Transverse colon (tissue), 4 donors: Measurements from ENCODE around the gene SLC25A17.

ENCODE experiments used
- EP300 ChIP-seq: sonication (generic); formaldehyde crosslinking; IDR thresholded peaks from one replicate; pipeline ENCODE4 v1.6.1; 2017; ENCODE audit warnings: antibody characterized with exemption, low read depth
- POLR2A ChIP-seq: fragments of 450-650 bp; IDR thresholded peaks from one replicate; pipeline ENCODE4 v1.6.1; 2016; ENCODE audit warnings: antibody characterized with exemption, mild to moderate bottlenecking, moderate library complexity
- POLR2AphosphoS5 ChIP-seq, 3 donors: sonication (generic); formaldehyde crosslinking; IDR thresholded peaks; one replicate each; pipeline ENCODE4 v1.6.1; 2016; ENCODE audit warnings: antibody characterized with exemption in 3 of 3
- TF ChIP-seq, protein P1 (sequence below), 5 experiments: fragments of 200-600 bp in 3 of 5; fragments of 450-650 bp in 2 of 5; sonication (generic) in 3 of 5; IDR thresholded peaks; 1 replicate in 2 of 5; 2 replicates in 3 of 5; pipeline ENCODE4 v1.5.1; 2016 to 2017; ENCODE audit warnings: antibody characterized with exemption in 5 of 5, inconsistent platforms in 3 of 5, mild to moderate bottlenecking in 2 of 5, moderate library complexity in 1 of 5

DNA sequence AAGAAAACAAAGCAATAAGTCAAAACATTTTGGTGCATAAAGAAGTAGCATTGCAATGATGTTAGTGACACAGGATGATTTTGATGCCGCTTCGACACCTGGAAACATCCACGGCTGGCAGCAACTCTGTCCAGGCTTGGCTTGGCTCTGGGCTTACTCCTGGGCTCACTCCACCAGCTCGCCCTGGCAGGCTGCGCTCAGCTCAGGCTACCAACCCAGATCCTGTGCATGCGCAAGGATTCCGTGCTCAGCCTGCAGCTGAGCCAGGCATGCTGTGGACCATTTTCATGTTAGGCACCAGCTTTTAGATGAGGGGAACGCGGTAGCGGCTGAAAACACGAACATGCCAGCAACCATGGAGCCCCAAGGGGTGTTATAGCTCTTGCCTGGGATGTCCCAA lies 66.0 kb downstream of the SLC25A17 start:
- TF ChIP-seq, protein P1, sequence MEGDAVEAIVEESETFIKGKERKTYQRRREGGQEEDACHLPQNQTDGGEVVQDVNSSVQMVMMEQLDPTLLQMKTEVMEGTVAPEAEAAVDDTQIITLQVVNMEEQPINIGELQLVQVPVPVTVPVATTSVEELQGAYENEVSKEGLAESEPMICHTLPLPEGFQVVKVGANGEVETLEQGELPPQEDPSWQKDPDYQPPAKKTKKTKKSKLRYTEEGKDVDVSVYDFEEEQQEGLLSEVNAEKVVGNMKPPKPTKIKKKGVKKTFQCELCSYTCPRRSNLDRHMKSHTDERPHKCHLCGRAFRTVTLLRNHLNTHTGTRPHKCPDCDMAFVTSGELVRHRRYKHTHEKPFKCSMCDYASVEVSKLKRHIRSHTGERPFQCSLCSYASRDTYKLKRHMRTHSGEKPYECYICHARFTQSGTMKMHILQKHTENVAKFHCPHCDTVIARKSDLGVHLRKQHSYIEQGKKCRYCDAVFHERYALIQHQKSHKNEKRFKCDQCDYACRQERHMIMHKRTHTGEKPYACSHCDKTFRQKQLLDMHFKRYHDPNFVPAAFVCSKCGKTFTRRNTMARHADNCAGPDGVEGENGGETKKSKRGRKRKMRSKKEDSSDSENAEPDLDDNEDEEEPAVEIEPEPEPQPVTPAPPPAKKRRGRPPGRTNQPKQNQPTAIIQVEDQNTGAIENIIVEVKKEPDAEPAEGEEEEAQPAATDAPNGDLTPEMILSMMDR (IDR thresholded peaks at IDR 0.05), result no peak
- TF ChIP-seq POLR2A (no peak), EP300 (no peak), POLR2AphosphoS5 (IDR thresholded peaks at IDR 0.05) (no peak)
